GM12872 (cell line): ENCODE data around the gene CLDN22.

Experiments
- TF ChIP-seq, protein P1 (sequence below): IDR thresholded peaks from 3 replicates; pipeline ENCODE4 v1.5.1; 2011; ENCODE audit warnings: low read depth, mild to moderate bottlenecking, low read length, moderate library complexity; ENCODE audit not compliant: insufficient read depth

The CLDN22 gene

DNA sequence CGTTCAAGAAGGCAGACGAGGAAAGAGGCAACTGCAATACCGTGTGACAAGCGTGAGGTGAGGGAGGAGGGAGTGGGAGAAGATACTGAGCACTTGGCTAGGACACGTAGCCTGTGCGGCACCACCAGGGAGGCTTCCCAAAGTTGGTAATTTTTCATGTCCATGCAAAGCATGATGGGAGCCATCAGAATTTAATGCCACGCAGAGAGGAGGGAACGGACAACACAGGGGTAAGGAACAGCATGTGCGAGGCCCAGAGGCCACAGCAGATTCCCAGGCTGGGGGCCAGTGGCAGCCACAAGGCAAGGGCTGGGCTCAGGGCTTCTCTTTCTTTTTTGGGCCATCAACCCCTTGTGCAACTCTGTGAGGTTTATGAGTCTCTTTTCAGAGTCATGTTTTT is 13.1 kb upstream of the CLDN22 start:
- TF ChIP-seq, protein P1, sequence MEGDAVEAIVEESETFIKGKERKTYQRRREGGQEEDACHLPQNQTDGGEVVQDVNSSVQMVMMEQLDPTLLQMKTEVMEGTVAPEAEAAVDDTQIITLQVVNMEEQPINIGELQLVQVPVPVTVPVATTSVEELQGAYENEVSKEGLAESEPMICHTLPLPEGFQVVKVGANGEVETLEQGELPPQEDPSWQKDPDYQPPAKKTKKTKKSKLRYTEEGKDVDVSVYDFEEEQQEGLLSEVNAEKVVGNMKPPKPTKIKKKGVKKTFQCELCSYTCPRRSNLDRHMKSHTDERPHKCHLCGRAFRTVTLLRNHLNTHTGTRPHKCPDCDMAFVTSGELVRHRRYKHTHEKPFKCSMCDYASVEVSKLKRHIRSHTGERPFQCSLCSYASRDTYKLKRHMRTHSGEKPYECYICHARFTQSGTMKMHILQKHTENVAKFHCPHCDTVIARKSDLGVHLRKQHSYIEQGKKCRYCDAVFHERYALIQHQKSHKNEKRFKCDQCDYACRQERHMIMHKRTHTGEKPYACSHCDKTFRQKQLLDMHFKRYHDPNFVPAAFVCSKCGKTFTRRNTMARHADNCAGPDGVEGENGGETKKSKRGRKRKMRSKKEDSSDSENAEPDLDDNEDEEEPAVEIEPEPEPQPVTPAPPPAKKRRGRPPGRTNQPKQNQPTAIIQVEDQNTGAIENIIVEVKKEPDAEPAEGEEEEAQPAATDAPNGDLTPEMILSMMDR = no peak

DNA sequence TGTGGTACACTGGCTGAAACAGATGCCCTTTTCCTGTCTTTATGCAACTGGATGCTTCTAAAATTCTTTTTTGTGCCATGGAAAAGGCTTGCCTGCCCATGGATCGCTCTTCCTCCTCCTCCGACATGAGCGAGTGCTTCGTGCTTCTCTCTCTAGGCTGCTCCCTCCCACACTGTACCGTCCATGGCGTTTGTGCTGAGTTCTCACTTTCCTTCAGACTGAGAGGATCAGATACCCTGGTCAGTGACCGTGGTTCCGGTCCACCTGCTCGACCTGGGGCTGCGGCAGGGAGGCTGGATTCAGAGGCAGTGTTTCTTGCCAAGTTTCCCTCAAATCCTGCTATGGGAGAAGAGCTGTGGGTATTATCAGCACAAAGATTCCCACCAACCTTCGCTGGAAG is 12.4 kb upstream of the CLDN22 start:
- TF ChIP-seq, protein P1 = no peak

DNA sequence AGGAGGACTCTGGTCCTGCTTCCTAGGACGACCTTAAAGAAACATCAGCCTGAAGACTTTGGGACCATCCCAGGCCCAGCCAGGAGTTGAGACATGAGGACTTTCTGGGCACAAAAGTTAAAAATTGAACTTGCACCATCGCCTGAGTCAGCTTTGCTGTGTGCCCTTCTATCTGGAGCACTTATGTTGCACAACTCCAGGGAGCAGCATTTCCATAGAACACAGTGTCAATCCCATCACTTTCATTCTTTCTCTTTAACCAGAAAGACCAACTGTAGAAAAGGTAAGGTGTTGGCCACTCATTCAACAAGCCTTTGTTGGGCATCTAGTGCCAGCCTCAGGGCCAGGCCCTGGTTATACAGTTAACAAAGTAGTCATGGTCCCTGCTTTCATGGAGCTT is 10.8 kb upstream of the CLDN22 start:
- TF ChIP-seq, protein P1 = no peak

DNA sequence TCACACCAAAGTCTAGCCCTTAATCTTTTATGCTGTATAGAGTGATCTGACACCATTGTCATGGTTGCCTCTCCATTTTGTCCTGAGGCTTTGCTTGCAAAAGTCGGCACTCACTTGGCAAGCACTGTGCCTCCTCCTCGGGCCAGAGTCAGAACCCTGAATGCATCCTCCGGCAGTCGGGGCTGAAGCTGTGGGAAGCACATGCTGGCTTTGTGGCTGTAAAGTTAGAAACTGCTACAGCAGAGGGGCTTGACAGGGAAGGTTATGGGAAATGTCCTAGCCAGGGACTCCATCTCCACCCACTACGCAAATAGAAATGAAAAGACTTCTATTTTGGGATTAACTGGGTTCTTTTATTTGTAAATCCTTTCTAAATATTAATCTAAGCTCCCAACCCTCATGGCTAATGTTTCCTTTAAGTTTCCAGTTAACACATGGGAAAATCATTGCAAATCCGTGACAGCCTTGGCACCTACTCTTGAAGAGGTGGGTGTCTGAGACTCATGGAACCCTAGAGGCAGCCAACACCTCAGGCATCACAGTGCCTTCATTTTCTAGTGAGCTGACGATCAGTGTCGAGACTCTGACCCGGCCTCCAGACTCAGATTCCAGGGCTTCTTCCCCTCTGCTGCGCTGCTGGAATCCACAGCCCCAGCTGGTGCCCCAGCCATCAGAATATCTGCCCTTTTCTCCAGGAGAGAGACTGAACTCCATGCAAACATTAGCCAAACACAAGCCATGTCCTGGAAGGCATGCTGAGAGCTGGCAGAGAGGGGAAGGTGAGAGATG is 10.1 kb upstream of the CLDN22 start:
- TF ChIP-seq, protein P1 = no peak

DNA sequence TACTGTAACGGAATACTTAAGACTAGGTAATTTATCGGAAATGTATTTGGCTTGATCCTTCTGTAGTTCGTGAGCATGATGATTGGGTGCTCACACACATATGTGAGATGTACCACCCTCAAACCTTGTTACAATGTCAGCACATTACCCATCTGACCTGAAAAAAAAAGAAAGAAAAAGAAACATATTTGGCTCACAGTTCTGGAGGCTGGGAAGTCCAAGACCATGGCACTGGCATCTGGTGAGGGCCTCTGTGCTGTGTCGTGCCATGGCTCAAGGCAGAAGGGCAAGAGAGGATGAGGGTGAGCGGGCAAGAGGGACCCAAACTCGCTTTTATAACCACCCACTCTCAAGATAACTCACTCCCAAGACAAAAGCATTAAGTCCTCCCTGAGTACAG is 9.2 kb upstream of the CLDN22 start:
- TF ChIP-seq, protein P1 = no peak

DNA sequence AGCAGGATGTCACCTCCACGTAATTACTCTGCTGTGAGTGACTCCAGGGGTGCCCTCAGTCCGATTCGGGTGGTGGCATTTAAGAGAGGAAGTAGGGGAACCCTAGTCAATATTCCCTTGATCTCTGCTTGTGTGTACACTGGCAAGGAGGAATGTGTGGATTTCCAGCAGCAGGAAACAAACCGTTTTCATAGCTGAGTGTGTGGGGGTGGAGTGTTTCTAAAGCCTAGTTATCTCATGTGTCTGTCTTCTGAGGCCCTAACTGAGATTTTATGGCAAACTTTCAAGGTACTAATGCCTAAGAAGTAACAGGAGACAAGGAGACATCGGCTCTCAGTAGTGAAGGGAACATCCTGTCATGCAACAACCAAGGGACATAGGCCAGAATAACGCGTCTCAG is 8.8 kb upstream of the CLDN22 start:
- TF ChIP-seq, protein P1 = no peak

DNA sequence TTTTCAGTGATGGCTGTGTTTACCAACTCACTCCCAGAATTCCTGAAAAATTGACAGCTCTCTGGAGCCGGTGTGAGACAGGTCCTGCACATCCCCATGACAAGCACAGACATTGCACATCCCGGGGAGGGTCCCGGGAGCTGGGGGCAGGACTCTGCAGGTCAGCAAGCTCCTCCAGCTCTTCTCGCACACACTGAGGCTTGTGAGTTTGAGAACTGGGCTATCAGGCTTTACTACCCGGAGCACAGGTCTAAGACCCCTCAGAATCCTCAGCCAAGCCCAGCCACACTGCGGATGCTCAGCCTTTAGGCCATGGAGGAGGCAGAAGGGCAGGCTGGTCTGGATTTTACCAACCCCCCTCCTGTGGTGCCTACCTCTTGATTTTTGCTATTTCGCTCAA is 7.8 kb upstream of the CLDN22 start:
- TF ChIP-seq, protein P1 = no peak
